Fibroblast of lung (primary cell): Measurements from ENCODE around the gene NOTCH2.

ENCODE experiments used
- EZH2 ChIP-seq: IDR thresholded peaks from 2 replicates; pipeline ENCODE4 v1.5.1; 2012; ENCODE audit warnings: low read length, control low read depth, mild to moderate bottlenecking; ENCODE audit errors: missing control alignments
- TF ChIP-seq, protein P1 (sequence below), 2 donors: IDR thresholded peaks in 1 of 2; conservative IDR thresholded peaks in 1 of 2; 1 replicate in 1 of 2; 2 replicates in 1 of 2; pipeline ENCODE4 v1.5.1; 2011 to 2012; ENCODE audit warnings: low read length in 2 of 2, control low read depth in 1 of 2, inconsistent platforms in 1 of 2, low read depth in 1 of 2, mild to moderate bottlenecking in 1 of 2

DNA sequence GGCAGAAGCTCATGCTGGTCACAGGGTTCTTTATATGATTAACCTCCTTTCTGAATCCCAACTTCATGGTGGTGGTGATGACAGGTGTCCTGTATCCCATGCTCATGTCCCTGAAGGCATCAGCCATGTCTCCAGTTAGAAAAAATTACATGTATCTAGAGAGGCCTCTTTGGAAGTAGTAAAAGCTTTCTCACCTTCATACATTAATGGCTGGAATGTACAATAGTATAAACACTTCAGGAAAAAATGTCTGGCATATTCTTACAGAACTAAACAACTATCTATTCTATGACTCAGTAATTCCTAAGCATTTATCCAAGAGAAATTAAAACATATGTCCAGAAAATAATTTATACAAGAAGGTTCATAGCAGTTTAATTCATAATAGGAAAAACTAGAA, 207.2 kb downstream of the NOTCH2 start:
- TF ChIP-seq, protein P1, sequence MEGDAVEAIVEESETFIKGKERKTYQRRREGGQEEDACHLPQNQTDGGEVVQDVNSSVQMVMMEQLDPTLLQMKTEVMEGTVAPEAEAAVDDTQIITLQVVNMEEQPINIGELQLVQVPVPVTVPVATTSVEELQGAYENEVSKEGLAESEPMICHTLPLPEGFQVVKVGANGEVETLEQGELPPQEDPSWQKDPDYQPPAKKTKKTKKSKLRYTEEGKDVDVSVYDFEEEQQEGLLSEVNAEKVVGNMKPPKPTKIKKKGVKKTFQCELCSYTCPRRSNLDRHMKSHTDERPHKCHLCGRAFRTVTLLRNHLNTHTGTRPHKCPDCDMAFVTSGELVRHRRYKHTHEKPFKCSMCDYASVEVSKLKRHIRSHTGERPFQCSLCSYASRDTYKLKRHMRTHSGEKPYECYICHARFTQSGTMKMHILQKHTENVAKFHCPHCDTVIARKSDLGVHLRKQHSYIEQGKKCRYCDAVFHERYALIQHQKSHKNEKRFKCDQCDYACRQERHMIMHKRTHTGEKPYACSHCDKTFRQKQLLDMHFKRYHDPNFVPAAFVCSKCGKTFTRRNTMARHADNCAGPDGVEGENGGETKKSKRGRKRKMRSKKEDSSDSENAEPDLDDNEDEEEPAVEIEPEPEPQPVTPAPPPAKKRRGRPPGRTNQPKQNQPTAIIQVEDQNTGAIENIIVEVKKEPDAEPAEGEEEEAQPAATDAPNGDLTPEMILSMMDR (conservative IDR thresholded peaks at IDR 0.05 in 1 of 2, IDR thresholded peaks at IDR 0.05 in 1 of 2; ENCODE audit: low read depth in 1 of 2, low read length in 2 of 2) = no peak
- no peak for TF ChIP-seq EZH2
